KMS-11 (cell line): ENCODE data around the gene DUSP8.

ENCODE experiments used
- H2AFZ ChIP-seq: fragments of 200-600 bp; sonication (generic); 2 replicates; pipeline ENCODE4 v1.6.1; 2016; ENCODE audit warnings: antibody characterized with exemption, mixed run types, low read depth
- H3K27ac ChIP-seq: fragments of 200-600 bp; sonication (generic); 2 replicates; pipeline ENCODE4 v1.6.1; 2016; ENCODE audit warnings: mild to moderate bottlenecking, mixed run types
- H3K27me3 ChIP-seq: fragments of 200-600 bp; sonication (generic); 2 replicates; pipeline ENCODE4 v1.6.1; 2017; ENCODE audit warnings: mild to moderate bottlenecking, low read depth, mixed run types, moderate library complexity; ENCODE audit not compliant: insufficient read depth
- H3K36me3 ChIP-seq: fragments of 200-600 bp; sonication (generic); 2 replicates; pipeline ENCODE4 v1.6.1; 2017; ENCODE audit warnings: mild to moderate bottlenecking, mixed run types; ENCODE audit not compliant: insufficient read depth
- H3K4me1 ChIP-seq: fragments of 200-600 bp; sonication (generic); 2 replicates; pipeline ENCODE4 v1.6.1; 2016; ENCODE audit warnings: mild to moderate bottlenecking, low read depth, mixed run types; ENCODE audit not compliant: poor library complexity, severe bottlenecking
- H3K4me2 ChIP-seq: fragments of 200-600 bp; sonication (generic); 2 replicates; pipeline ENCODE4 v1.7.0; 2016; ENCODE audit warnings: mild to moderate bottlenecking, mixed run types
- H3K4me3 ChIP-seq: fragments of 200-600 bp; sonication (generic); IDR thresholded peaks from 2 replicates; pipeline ENCODE4 v1.6.1; 2017; ENCODE audit warnings: low read depth, low read length, mixed read lengths; ENCODE audit not compliant: insufficient read depth
- H3K79me2 ChIP-seq: fragments of 200-600 bp; sonication (generic); 2 replicates; pipeline ENCODE4 v1.6.1; 2016; ENCODE audit warnings: low read depth, mixed run types; ENCODE audit not compliant: insufficient read depth
- H3K9ac ChIP-seq: fragments of 200-600 bp; sonication (generic); 2 replicates; pipeline ENCODE4 v1.6.1; 2016; ENCODE audit warnings: mild to moderate bottlenecking, mixed run types
- H4K20me1 ChIP-seq: fragments of 200-600 bp; sonication (generic); 2 replicates; pipeline ENCODE4 v1.6.1; 2016; ENCODE audit warnings: mild to moderate bottlenecking, mixed run types; ENCODE audit not compliant: insufficient read depth
- CTCF ChIP-seq: fragments of 200-600 bp; sonication (generic); conservative IDR thresholded peaks from 2 replicates; pipeline ENCODE4 v1.6.1; 2017; ENCODE audit warnings: low read depth, mild to moderate bottlenecking, antibody characterized with exemption, low read length, moderate library complexity, mixed read lengths

The DUSP8 gene

DNA sequence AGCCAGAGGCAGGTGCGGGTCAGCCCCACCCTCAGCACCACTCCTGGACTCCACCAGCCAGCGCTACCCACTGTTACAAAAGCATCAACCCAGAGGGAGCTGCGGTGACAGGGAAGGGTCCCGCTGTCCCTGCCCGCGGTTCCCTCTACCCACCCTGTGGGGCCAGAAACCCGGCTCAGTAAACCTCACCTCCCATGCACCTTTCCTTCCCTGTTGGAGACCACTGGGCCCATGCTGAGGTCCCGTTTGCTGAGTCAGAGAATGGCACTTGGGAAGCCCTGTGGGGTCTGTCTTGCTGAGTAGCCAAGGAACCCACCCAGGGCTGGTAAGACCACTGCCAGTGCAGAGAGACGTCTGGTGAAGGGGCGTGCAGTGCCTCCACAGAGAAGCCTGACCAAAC is 43.4 kb downstream of the DUSP8 start:
- H3K4me3 ChIP-seq: no peak overlapping the region
- H3K27ac ChIP-seq: no peak overlapping the region
- no peaks in the 10 kb centered on the region for H3K27me3 ChIP-seq
- H3K79me2 ChIP-seq: no peaks in the 10 kb centered on the region
- no peak overlapping the region for H3K4me2 ChIP-seq
- H4K20me1 ChIP-seq: no peaks in the 10 kb centered on the region
- no peaks in the 10 kb centered on the region for H3K4me1 ChIP-seq
- TF ChIP-seq CTCF: no peak
- H3K9ac ChIP-seq: no peak overlapping the region
- H3K36me3 ChIP-seq: no peaks in the 10 kb centered on the region
- no peak overlapping the region for H2AFZ ChIP-seq

GRCh38 chr11:1526785-1527184 is 45.3 kb downstream of the DUSP8 start:
- Histone ChIP-seq H3K79me2 (no peaks in the 10 kb centered on the region), H3K27me3 (no peaks in the 10 kb centered on the region), H3K9ac (no peak overlapping the region), H3K36me3 (no peaks in the 10 kb centered on the region), H3K4me1 (no peaks in the 10 kb centered on the region), H4K20me1 (no peaks in the 10 kb centered on the region), H3K4me3 (no peak overlapping the region), H3K27ac (no peak overlapping the region), H2AFZ (no peak overlapping the region), H3K4me2 (no peak overlapping the region)
- no peak for TF ChIP-seq CTCF

GRCh38 chr11:1523779-1524178 is 48.3 kb downstream of the DUSP8 start:
- TF ChIP-seq CTCF: no peak
- no peak overlapping the region for H3K27ac ChIP-seq
- H3K27me3 ChIP-seq: no peaks in the 10 kb centered on the region
- no peaks in the 10 kb centered on the region for H3K79me2 ChIP-seq
- H3K4me2 ChIP-seq: no peak overlapping the region
- no peaks in the 10 kb centered on the region for H3K36me3 ChIP-seq
- no peaks in the 10 kb centered on the region for H4K20me1 ChIP-seq
- no peak overlapping the region for H2AFZ ChIP-seq
- no peak overlapping the region for H3K9ac ChIP-seq
- no peaks in the 10 kb centered on the region for H3K4me1 ChIP-seq
- H3K4me3 ChIP-seq: no peak overlapping the region

- Histone ChIP-seq H3K4me1 (no peaks in the 10 kb centered on the region), H3K4me2 (no peak overlapping the region), H4K20me1 (no peaks in the 10 kb centered on the region), H3K27me3 (no peaks in the 10 kb centered on the region), H3K79me2 (no peaks in the 10 kb centered on the region), H3K27ac (no peak overlapping the region), H2AFZ (no peak overlapping the region), H3K36me3 (no peaks in the 10 kb centered on the region), H3K9ac (no peak overlapping the region), H3K4me3 (no peak overlapping the region)
- no peak for TF ChIP-seq CTCF
These were observed 49.0 kb downstream of the DUSP8 start for GRCh38 chr11:1523077-1523476.

- Histone ChIP-seq H3K27me3 (no peaks in the 10 kb centered on the region), H3K27ac (no peak overlapping the region), H3K36me3 (no peaks in the 10 kb centered on the region), H3K4me2 (no peak overlapping the region), H3K4me1 (no peaks in the 10 kb centered on the region), H3K79me2 (no peaks in the 10 kb centered on the region), H3K9ac (no peak overlapping the region), H3K4me3 (no peak overlapping the region), H4K20me1 (no peaks in the 10 kb centered on the region), H2AFZ (no peak overlapping the region)
- no peak for TF ChIP-seq CTCF
These were observed 50.0 kb downstream of the DUSP8 start for GRCh38 chr11:1522081-1522424.
